GM18499 (cell line): Measurements from ENCODE around the gene NNAT.

Experiments
- ATAC-seq: cut with Tn5 transposase; IDR thresholded peaks from one replicate; pipeline ENCODE4 v1.9.1; 2021; ENCODE audit warnings: moderate number of reproducible peaks; ENCODE audit not compliant: insufficient read depth, unreplicated experiment

Gene NNAT

DNA sequence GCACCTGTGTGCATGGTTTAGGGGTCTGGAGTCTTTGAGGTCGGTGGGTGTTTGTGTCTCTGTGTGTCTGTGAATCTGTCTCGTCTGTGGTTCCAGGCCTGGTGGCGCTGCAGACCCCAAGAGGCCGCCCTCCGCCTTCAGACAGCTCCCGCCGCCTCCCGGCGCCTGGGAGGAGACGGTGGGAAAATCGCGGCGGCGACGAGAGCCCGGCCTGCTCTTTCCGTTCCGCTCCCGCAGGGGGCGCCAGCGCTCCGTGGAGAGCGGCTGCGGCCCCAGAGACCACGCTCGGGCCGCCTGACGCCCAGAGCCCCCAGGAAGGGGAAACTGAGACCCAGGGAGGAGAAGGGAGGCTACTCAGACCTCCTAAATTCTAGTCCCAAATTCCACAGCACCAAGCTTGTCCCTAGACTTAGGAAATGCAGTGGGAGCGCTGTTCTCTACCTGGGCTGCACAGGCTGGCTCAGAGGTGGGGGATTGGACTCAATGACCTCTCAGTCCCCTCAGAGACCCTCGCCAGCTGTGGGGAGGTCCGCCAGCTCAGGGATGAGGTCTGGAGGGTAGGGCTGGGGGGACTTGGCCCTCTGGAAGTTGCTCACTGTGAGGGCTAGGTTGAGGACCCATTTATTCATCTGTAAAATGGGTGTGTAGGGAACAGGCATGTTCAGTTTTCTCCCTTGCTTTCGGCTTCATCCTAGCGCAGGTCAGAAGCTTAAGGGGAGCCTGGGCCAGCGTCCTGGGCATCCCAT is 43.5 kb downstream of the NNAT start:
- no peak for ATAC-seq

DNA sequence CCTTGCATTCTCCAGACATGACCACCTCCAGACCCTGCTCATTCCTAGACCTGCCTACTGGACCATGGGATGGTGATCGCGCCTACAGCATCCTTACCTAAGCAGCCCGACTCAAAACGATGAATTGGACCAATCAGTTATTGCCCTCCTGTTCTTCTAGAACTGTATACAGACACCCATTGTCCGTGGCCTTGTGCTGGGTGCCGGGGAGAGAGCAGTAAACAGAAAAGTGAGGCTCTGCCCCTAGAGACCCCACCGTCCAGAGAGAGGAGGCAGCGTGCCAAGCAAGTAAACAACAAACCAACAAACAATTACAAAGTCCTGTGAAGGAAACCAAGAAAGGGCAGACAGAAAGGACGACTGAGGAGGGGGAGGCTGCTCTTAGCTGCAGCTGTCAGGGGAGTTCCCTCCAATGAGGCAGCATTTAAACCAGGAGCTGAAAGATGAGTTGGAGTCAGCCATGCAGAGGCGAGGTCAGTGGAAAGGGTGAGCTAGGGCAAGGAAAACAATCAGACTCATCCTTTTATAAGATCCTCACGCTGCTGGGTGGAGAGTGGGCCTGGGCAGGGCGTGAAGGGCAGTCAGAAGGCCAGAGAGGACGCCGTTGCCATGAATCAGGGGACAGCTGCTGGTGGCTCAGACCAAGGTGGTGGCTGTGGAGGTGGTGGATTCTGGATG is 44.2 kb downstream of the NNAT start:
- no peak for ATAC-seq

DNA sequence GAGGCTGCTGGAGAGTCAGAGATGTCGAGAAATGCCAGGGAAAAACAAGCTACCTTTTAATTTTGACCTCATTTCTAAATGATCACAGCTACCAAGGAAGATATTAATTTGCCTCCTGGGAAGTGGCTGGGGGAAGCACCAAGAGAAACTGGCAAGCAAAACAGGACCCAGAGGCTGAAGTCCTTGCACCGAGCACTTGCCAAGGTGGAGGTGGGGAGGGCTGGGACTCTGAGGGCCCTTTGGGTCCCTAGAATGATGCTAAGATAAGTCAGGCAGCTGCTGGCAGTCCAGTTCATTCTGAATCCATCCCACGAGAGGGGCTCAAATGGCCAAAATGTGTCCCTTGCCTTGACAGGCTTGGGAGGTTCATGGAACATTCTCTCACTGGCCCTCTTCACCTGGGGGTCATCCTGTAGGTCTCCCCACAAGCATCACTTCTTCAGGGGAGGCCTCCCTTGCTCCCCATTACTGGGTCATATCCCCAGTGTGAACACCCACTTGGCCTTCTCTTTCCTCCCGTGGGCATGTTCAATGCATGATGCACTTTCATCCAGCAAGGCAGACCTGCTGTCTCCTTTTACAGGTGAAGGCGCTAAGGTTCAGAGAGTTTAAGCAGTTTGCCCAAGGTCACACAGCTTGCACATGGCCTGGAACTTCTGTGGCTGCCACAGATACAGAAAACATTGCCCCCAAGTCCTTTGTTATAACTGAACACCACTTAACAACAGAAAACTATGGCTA is 45.7 kb downstream of the NNAT start:
- ATAC-seq = no peak

DNA sequence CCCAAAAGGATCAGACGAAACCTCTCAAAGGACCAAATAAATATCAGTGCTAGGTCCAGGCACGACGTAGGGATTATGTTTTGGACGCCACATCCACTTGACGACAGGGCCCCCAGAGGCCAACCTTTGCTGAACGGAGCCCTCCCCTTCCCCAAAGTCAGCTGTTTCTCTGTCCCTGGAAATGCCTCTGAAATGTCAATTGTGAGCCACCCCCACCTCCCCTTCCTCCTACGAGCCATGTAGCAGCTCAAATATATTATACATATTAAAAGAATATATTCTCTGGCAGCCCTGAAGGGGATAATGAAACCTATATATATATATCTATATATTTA is 46.2 kb downstream of the NNAT start:
- ATAC-seq = no peak

DNA sequence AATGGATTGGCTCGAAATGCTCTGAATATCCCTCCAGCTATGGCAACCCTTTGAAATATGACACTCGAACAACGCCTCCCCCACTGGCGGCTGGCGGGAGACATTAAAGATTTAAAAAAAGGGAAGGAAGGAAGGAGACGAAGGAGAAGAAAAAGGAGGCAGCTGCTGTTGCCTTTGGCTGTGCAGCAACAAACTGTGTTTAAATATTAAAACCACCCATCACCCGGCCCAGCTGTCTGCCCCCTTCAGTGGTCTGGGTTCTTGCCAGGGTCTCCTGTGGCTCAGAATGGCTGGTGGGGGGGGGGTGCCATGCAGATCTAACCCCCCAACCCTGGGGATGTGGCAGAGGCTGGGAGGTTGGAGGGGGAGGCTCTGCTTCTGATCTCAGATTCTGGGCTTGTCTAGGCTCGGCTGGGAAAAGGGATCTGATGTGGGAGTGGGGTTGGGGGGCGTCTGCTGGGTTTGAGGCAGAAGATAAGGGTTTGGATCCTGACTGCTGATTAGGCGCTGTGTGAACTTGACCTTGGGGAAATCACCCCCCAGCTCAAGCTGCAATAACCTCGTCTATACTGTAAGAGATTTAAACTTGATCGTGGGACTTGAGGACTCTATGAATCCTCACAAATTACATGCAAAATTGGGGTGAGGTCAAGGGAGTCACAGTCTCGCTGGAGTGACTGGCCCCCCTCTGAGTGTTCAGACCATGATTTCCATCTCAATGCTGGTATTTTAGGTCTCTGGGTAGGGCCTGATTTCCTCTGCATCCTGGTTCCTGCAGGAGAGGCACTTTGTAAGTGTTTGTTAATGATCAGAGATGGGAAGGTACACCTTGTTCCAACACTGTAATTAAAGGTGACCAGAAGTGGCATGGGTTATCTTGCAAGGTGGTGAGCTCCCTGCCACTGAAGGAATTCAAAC is 46.9 kb downstream of the NNAT start:
- no peak for ATAC-seq

DNA sequence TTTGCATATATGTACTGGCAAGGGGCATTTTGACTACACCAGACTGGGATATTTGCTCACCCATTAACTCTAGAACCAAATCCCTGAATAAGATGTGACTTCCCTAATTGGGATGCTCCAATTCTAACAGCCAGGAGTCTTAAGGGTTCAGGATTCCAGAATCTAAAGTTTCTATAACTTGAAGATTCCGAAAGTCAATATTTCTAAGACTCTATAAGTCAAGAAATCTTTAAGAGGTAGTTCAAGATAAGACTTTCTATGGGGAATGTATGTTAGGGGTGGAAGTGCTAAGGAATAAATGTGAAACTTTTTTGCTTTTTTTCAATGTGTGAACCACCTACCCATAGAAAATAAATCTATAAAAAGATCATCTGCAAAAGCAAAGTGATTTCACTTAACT is 49.4 kb downstream of the NNAT start:
- no peak for ATAC-seq

DNA sequence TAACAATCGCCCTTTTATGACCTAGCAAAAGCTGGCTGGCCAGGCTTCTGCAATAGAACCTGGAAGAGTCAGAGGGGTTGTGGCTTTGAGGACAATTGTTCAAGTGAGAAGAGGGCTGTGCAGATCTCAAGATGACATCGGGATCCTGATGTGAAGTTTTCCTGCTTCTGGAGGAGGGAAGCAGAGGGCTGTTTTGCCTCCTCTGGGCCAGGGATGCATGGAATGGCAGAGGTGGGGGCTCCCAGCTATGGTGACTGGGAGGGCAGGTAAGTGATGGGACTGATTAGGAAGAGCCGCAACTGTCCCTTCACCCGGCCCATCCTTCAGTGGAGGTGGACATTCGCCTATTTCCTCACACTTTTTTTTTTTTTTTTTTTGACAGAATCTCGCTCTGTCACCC is 50.0 kb downstream of the NNAT start:
- ATAC-seq = no peak
